Activated gamma-delta T cell (primary cell): Measurements from ENCODE around the gene WWOX.
A peak's percentile ranks its signal among the peaks of the same experiment; 100 is the strongest.

Experiments
- DNase-seq: peaks from one replicate; lab custom pipeline; 2025; lab: John Stamatoyannopoulos, UW

WWOX gene

GRCh38 chr16:78768718-78769117 is 669.3 kb downstream of the WWOX start:
- DNase-seq, result no peak

- peak; percentile 51 for DNase-seq
Observed at GRCh38 chr16:78770353-78771091, 671.1 kb downstream of the WWOX start.

- no peak for DNase-seq
Observed at GRCh38 chr16:78773291-78773702, 673.8 kb downstream of the WWOX start.

- no peak for DNase-seq
Observed at GRCh38 chr16:78773706-78774105, 674.3 kb downstream of the WWOX start.

GRCh38 chr16:78775161-78775561 is 675.7 kb downstream of the WWOX start:
- no peak for DNase-seq

- no peak for DNase-seq
Observed at GRCh38 chr16:78778101-78779004, 678.9 kb downstream of the WWOX start.

- no peak for DNase-seq
Observed at GRCh38 chr16:78780808-78781207, 681.4 kb downstream of the WWOX start.

- no peak for DNase-seq
Observed at GRCh38 chr16:78782572-78782971, 683.1 kb downstream of the WWOX start.

GRCh38 chr16:78783570-78784079 is 684.2 kb downstream of the WWOX start:
- no peak for DNase-seq

GRCh38 chr16:78784771-78785170 is 685.3 kb downstream of the WWOX start:
- DNase-seq, result no peak

GRCh38 chr16:78785218-78785617 is 685.8 kb downstream of the WWOX start:
- no peak for DNase-seq

GRCh38 chr16:78786635-78787034 is 687.2 kb downstream of the WWOX start:
- DNase-seq, result no peak

- DNase-seq, result no peak
Observed at GRCh38 chr16:78788276-78788675, 688.8 kb downstream of the WWOX start.

GRCh38 chr16:78788696-78789095 is 689.2 kb downstream of the WWOX start:
- no peak for DNase-seq

- no peak for DNase-seq
Observed at GRCh38 chr16:78789561-78789960, 690.1 kb downstream of the WWOX start.

- no peak for DNase-seq
Observed at GRCh38 chr16:78791011-78791410, 691.6 kb downstream of the WWOX start.

- no peak for DNase-seq
Observed at GRCh38 chr16:78791926-78792325, 692.5 kb downstream of the WWOX start.

- no peak for DNase-seq
Observed at GRCh38 chr16:78792952-78793351, 693.5 kb downstream of the WWOX start.

- DNase-seq, result no peak
Observed at GRCh38 chr16:78794581-78795250, 695.3 kb downstream of the WWOX start.

GRCh38 chr16:78795433-78795832 is 696.0 kb downstream of the WWOX start:
- DNase-seq, result no peak

GRCh38 chr16:78796221-78796866 is 696.9 kb downstream of the WWOX start:
- no peak for DNase-seq

- DNase-seq, result no peak
Observed at GRCh38 chr16:78799429-78799828, 700.0 kb downstream of the WWOX start.
